ENCODE measurements around the gene PPP1R15B. TPM values are rescaled to one million over a fixed set of nuclear protein-coding genes. Genes with fewer than 3 reads are reported as not detected.
A peak's percentile ranks its signal among the peaks of the same experiment; 100 is the strongest.
"Not testable (repeated sequence)": the region's sequence is repeated elsewhere in the genome, so short reads cannot be mapped to it uniquely, and the experiment has no call there.

PPP1R15B gene
- total and polyA plus RNA-seq, 4 donors = 13.0 to 54.0 (median 26.1) TPM

DNA sequence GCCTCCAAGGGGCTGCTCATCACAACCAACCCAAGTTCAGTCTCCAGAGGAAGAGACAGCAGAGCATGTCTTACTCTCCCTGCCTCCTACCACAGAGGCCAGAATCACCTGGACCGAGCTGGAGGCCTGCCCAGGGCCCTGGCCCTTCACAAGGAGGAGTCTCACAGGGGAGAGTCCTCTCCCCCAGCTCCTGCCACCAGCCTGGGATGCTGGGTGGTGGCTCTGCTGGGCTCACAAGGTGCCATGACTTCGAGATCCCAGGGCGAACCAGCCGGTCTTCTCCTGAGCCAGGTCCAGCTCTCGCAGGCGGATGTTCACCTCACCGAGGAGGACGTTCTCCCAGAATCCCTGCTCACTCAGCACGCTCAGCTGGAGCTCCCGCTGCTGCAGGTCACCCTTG, 13.0 kb upstream of the PPP1R15B start:
- WGBS = 97% methylated on average over 10 of the region's 10 CpGs
- Histone ChIP-seq H3K36me3 (ENCODE audit: control insufficient read depth in 4 of 4, insufficient read depth in 3 of 4, low read depth in 1 of 4, low read length in 3 of 4) (peaks cover 1 to 15% (median 6%) of the 10 kb centered on the region in 4 donors), H3K27ac (ENCODE audit: low read depth in 1 of 2, low read length in 2 of 2) (no peak overlapping the region), H3K4me3 (ENCODE audit: low read depth in 1 of 3, low read length in 3 of 3) (no peak overlapping the region), H3K4me1 (ENCODE audit: control insufficient read depth in 4 of 4, insufficient read depth in 4 of 4, low read length in 3 of 4) (peaks cover 0 to 11% (median 3%) of the 10 kb centered on the region in 4 donors), H3K27me3 (ENCODE audit: control insufficient read depth in 4 of 4, insufficient read depth in 4 of 4, low read length in 3 of 4) (no peaks in the 10 kb centered on the region), H3K9me3 (ENCODE audit: control insufficient read depth in 4 of 4, low read length in 3 of 4) (no peaks in the 10 kb centered on the region), H3K9ac (ENCODE audit: low read depth in 1 of 2, low read length in 2 of 2) (no peak overlapping the region)
- TF ChIP-seq, protein P1, sequence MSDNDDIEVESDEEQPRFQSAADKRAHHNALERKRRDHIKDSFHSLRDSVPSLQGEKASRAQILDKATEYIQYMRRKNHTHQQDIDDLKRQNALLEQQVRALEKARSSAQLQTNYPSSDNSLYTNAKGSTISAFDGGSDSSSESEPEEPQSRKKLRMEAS (IDR thresholded peaks at IDR 0.05) = no peak
- TF ChIP-seq SP1 (IDR thresholded peaks at IDR 0.05) (no peak), EGR1 (IDR thresholded peaks at IDR 0.05; ENCODE audit: low read depth in 2 of 2) (no peak), GABPA (IDR thresholded peaks at IDR 0.05 in 1 of 2, conservative IDR thresholded peaks at IDR 0.05 in 1 of 2) (no peak)
- TF ChIP-seq, protein P2, sequence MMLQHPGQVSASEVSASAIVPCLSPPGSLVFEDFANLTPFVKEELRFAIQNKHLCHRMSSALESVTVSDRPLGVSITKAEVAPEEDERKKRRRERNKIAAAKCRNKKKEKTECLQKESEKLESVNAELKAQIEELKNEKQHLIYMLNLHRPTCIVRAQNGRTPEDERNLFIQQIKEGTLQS (IDR thresholded peaks at IDR 0.05) = no peak
- no peak for DNase-seq (ENCODE audit: low spot score)

- not testable (repeated sequence) for H3K27me3 ChIP-seq (ENCODE audit: control insufficient read depth in 4 of 4, insufficient read depth in 4 of 4, low read length in 3 of 4); H3K4me3 ChIP-seq (ENCODE audit: low read depth in 1 of 3, low read length in 3 of 3); DNase-seq (ENCODE audit: low spot score); H3K9me3 ChIP-seq (ENCODE audit: control insufficient read depth in 4 of 4, low read length in 3 of 4); H3K9ac ChIP-seq (ENCODE audit: low read depth in 1 of 2, low read length in 2 of 2)
- Histone ChIP-seq H3K4me1 (ENCODE audit: control insufficient read depth in 4 of 4, insufficient read depth in 4 of 4, low read length in 3 of 4) (peaks cover 10 to 34% (median 21%) of the 10 kb centered on the region in 4 donors), H3K27ac (ENCODE audit: low read depth in 1 of 2, low read length in 2 of 2) (peak overlapping the region in 1 of 2 donors; percentile 54), H3K36me3 (ENCODE audit: control insufficient read depth in 4 of 4, insufficient read depth in 3 of 4, low read depth in 1 of 4, low read length in 3 of 4) (peaks cover 1 to 12% (median 3%) of the 10 kb centered on the region in 4 donors)
- 96% methylated on average over 8 of the region's 8 CpGs for WGBS
Observed at GRCh38 chr1:204422061-204422705, 10.6 kb upstream of the PPP1R15B start.

DNA sequence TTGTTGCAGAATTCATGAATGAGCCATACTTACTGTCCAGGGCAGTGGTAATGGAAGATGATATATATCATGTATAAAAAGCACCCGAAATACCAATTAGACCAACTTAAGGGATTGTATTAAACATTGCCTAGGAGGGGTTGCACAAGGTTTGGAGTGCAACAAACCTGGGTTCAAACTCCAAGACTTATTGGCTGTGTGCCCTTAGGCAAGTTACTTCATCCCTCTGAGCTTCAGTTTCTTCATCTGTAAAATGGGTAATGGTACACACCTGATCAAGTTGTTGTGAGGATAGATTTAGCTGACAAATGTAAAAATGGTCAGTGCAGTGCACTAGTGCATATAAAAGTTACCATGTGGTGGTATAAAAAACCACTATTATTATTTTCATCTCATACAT, 9.8 kb upstream of the PPP1R15B start:
- Histone ChIP-seq H3K36me3 (ENCODE audit: control insufficient read depth in 4 of 4, insufficient read depth in 3 of 4, low read depth in 1 of 4, low read length in 3 of 4) (peaks cover 1 to 11% (median 3%) of the 10 kb centered on the region in 4 donors), H3K9ac (ENCODE audit: low read depth in 1 of 2, low read length in 2 of 2) (no peak overlapping the region), H3K27ac (ENCODE audit: low read depth in 1 of 2, low read length in 2 of 2) (peak overlapping the region in 1 of 2 donors; percentile 20), H3K27me3 (ENCODE audit: control insufficient read depth in 4 of 4, insufficient read depth in 4 of 4, low read length in 3 of 4) (no peaks in the 10 kb centered on the region), H3K9me3 (ENCODE audit: control insufficient read depth in 4 of 4, low read length in 3 of 4) (no peaks in the 10 kb centered on the region), H3K4me3 (ENCODE audit: low read depth in 1 of 3, low read length in 3 of 3) (no peak overlapping the region), H3K4me1 (ENCODE audit: control insufficient read depth in 4 of 4, insufficient read depth in 4 of 4, low read length in 3 of 4) (peaks cover 10 to 36% (median 22%) of the 10 kb centered on the region in 4 donors)
- DNase-seq (ENCODE audit: low spot score) = no peak
- TF ChIP-seq HNF4A (conservative IDR thresholded peaks at IDR 0.05) (peak; percentile 92 to 97), CTCF (IDR thresholded peaks at IDR 0.05; ENCODE audit: low read depth, low read length, missing input control) (no peak), HNF4G (IDR thresholded peaks at IDR 0.05) (peak; percentile 83), NR2F2 (IDR thresholded peaks at IDR 0.05) (no peak), EGR1 (IDR thresholded peaks at IDR 0.05; ENCODE audit: low read depth in 2 of 2) (no peak), RXRA (IDR thresholded peaks at IDR 0.05) (peak; percentile 81 to 90), YY1 (IDR thresholded peaks at IDR 0.05) (peak; percentile 31), GABPA (IDR thresholded peaks at IDR 0.05 in 1 of 2, conservative IDR thresholded peaks at IDR 0.05 in 1 of 2) (peak in 1 of 2 donors; percentile 12), FOXA2 (IDR thresholded peaks at IDR 0.05) (no peak), FOXA1 (IDR thresholded peaks at IDR 0.05) (peak; percentile 13), TAF1 (conservative IDR thresholded peaks at IDR 0.05) (no peak), SP1 (IDR thresholded peaks at IDR 0.05) (peak; percentile 51), JUND (IDR thresholded peaks at IDR 0.05) (peak; percentile 22 to 71), RAD21 (IDR thresholded peaks at IDR 0.05) (peak in 1 of 2 donors; percentile 9)
- TF ChIP-seq, protein P2 (IDR thresholded peaks at IDR 0.05) = no peak
- TF ChIP-seq, protein P3, sequence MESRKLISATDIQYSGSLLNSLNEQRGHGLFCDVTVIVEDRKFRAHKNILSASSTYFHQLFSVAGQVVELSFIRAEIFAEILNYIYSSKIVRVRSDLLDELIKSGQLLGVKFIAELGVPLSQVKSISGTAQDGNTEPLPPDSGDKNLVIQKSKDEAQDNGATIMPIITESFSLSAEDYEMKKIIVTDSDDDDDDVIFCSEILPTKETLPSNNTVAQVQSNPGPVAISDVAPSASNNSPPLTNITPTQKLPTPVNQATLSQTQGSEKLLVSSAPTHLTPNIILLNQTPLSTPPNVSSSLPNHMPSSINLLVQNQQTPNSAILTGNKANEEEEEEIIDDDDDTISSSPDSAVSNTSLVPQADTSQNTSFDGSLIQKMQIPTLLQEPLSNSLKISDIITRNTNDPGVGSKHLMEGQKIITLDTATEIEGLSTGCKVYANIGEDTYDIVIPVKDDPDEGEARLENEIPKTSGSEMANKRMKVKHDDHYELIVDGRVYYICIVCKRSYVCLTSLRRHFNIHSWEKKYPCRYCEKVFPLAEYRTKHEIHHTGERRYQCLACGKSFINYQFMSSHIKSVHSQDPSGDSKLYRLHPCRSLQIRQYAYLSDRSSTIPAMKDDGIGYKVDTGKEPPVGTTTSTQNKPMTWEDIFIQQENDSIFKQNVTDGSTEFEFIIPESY (IDR thresholded peaks at IDR 0.05) = no peak
- TF ChIP-seq, protein P4, sequence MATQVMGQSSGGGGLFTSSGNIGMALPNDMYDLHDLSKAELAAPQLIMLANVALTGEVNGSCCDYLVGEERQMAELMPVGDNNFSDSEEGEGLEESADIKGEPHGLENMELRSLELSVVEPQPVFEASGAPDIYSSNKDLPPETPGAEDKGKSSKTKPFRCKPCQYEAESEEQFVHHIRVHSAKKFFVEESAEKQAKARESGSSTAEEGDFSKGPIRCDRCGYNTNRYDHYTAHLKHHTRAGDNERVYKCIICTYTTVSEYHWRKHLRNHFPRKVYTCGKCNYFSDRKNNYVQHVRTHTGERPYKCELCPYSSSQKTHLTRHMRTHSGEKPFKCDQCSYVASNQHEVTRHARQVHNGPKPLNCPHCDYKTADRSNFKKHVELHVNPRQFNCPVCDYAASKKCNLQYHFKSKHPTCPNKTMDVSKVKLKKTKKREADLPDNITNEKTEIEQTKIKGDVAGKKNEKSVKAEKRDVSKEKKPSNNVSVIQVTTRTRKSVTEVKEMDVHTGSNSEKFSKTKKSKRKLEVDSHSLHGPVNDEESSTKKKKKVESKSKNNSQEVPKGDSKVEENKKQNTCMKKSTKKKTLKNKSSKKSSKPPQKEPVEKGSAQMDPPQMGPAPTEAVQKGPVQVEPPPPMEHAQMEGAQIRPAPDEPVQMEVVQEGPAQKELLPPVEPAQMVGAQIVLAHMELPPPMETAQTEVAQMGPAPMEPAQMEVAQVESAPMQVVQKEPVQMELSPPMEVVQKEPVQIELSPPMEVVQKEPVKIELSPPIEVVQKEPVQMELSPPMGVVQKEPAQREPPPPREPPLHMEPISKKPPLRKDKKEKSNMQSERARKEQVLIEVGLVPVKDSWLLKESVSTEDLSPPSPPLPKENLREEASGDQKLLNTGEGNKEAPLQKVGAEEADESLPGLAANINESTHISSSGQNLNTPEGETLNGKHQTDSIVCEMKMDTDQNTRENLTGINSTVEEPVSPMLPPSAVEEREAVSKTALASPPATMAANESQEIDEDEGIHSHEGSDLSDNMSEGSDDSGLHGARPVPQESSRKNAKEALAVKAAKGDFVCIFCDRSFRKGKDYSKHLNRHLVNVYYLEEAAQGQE (IDR thresholded peaks at IDR 0.05) = peak; percentile 32
- TF ChIP-seq, protein P1 (IDR thresholded peaks at IDR 0.05) = peak; percentile 56
- WGBS = 37% methylated on average over 1 of the region's 1 CpG
